GM18873 (cell line): ENCODE measurements around the gene MTG1.
"Not testable (repeated sequence)": the region's sequence is repeated elsewhere in the genome, so short reads cannot be mapped to it uniquely, and the experiment has no call there.

Experiments
- ATAC-seq: cut with Tn5 transposase; IDR thresholded peaks from one replicate; pipeline ENCODE4 v1.9.1; 2021; ENCODE audit warnings: mild to moderate bottlenecking, moderate library complexity, moderate number of reproducible peaks; ENCODE audit not compliant: unreplicated experiment, low FRiP score

The MTG1 gene

DNA sequence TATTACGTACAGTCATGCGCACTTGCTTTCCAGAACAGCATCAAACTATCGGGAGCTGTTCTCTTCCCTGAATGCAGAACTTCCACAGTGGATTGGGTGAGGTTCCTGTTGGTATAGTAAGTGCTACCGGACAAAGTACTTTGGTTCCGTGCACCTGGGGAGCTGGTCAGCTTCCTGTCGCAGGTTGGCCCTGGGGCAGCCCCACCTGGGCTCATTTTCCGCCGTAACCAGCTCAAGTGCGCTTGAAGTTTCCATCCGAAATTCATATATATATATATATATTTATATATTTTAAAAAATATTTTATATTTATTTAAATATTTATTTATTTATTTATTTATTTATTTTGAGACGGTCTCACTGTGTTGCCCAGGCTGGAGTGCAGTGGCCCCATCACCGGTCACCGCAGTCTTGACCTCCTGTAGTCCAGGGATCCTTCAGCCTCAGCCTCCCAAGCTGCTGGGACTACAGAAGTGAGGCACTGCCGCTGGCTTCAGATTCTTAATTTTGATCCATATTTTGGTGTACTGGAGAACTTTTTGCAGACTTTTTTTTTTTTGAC, 66.3 kb downstream of the MTG1 start:
- ATAC-seq, result no peak

DNA sequence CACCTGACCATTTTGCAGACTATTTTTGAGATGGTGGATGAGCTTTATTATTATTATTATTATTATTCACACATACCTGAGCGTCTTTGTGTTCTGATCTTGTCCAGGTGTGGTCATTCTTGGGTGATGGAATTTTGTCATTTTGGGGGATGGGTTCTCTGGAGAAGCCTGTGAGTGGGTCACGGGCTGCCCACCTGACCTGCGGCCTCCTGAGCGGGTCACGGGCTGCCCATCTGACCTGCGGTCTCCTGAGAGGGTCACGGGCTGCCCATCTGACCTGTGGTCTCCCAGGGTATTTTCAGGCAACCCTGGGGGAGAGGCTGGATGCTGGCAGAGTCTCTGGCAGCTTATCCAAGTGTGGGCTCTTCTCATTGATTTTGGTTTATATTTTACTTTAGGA, 67.1 kb downstream of the MTG1 start:
- ATAC-seq, result no peak

DNA sequence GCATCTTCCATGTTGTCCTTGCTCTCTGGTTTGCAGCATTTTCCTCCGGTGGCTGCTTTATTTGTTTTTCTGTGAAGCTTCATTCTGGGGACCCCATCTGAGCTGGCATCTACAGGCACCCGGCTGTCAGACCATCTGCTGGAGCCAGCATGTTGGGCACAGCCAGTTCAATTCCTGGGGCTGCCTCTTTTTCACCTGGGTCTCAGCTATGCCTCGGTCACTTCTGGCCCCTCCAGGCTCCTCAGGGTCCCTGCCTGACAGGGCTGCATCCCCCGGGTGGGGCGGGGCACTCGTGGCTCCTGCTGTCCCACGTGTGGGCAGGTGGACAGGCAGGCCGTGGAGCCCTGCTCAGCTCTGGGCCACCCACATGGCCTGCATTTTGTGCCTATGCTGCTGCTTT, 67.9 kb downstream of the MTG1 start:
- ATAC-seq, result no peak

DNA sequence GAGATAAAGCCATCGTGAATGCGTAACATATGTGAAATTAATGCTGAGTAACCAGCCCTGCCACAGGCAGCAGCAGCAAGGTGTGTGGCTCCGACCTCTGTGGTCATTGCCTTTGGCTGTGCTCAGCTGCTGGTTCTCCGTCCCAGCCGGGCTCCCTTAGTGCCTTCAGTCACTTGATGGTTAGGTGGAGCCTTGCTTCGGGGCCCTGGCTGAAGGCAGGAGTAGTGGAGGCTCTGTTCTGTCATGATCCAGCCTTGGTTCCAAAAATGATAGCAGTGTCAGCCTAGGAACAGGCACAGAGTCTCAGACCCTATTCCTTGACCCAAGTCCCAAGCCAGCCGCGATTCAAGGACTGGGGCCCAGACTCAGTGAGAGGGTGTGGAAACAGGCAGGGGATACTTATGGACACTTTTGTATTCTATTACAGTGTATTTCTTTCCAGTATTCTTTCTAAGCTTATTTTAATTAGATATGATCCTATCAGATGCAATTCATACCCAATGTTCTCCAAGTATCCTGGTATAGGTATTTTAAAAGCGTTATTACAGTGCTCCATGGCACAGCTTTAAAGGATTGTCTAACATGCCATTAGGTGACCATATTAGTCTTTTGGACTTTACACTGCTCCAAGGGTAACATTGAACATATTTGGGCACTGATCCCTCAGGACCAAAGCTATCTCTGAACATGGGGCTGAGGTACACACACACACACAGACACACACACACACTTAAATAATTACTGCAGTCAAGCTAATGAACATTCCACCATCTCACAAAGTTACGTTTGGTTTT, 68.8 kb downstream of the MTG1 start:
- no peak for ATAC-seq

DNA sequence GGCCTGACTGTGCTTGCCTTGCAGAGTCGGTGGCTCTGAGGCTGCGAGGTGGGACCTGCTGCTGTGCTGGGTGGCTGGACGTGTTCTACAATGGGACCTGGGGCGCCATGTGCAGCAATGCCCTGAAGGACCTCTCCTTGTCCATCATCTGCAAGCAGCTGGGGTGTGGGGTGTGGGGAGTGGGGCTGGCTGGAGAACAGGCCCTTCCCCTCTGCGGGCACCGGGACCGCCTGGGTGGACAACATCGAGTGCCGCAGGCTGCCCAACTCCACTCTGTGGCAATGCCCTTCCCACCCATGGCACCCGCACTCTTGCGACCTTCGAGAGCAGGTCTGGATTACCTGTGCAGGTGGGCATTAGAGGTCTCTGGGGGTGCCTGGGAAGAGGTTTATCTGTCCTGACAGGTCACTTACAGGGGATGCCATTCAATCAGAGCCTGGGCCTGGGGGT, 70.7 kb downstream of the MTG1 start:
- ATAC-seq, result no peak

DNA sequence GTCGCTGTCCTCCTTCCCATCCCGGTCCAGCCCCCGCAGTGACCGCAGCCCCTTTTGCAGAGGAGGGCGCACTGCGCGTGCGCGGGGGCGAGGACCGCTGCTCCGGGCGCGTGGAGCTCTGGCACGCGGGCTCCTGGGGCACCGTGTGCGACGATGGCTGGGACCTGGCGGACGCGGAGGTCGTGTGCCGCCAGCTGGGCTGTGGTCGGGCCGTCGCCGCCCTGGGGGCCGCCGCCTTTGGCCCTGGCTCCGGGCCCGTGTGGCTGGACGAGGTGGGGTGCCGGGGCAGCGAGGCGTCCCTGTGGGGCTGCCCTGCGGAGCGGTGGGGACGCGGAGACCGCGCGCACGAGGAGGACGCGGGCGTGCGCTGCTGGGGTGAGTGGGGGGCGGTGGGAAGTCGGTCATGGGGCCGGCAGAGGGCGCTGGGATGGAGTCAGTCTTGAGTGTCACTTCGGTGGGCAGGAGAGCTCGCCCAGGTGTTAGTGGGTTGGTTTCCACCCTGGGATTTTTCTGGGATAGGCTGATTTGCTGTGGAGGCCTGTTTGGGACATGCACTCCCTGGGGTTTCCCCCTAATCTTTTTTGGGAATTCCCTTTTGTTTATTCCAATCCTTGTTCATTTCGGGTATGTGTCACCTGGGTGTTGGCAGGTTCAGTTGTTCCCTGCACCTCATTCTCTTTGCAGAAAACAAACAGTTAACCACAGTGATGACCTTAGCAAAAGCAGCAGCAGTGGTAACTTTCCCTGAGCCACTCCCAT, 71.4 kb downstream of the MTG1 start:
- no peak for ATAC-seq

DNA sequence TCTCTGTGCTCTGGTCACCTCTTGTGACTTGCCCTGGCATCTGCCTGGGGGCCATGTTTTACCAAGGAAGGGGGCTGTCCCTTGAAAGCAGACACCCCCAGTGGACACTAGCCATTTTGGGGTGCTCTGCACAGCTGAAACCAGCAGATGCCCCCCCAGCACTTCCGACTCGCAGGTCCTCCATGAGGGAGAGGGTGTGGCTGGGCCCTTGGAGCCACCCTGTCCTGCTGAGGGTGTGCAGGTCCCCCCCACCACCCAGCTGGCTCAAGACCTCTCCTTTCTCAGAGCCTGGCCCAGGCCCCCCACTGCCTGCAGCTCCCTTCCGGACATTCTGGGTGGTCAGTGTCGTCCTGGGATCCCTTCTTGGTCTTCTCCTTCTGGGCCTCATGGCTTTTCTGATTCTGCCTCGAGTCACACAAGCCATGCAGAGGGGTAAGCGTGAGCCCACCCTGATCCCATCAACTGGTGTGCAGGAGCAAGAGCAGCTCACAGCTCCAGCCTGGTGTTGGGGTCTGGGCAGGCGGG, 72.1 kb downstream of the MTG1 start:
- ATAC-seq, result no peak

DNA sequence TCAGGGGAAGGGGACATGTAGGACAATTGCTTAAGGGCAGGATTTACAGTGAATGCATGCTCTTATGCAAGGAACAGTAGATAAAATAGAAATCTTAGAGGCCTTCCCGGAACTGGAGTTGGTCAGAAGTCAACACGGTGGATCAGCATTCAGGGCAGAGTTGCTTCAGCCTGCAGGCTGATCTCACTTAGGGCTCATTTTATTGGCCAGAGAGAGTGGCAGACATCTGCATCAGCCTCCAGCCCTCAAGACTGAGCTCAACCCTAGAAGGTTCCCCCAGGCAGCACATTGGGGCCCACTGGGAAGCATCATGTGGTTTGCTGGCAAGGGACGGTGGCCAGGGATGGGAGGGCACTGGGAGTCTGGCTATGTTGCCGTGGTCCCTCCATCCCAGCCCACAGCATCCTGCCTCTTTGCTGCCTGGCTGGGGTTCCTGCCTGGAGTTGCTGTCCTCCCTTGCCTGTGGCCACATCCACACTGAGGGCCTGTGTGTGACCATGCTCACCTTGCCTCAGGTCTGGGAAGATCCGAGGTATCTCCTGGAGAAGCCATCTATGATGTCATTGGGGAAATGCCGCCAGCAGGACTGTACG, 72.8 kb downstream of the MTG1 start:
- no peak for ATAC-seq

DNA sequence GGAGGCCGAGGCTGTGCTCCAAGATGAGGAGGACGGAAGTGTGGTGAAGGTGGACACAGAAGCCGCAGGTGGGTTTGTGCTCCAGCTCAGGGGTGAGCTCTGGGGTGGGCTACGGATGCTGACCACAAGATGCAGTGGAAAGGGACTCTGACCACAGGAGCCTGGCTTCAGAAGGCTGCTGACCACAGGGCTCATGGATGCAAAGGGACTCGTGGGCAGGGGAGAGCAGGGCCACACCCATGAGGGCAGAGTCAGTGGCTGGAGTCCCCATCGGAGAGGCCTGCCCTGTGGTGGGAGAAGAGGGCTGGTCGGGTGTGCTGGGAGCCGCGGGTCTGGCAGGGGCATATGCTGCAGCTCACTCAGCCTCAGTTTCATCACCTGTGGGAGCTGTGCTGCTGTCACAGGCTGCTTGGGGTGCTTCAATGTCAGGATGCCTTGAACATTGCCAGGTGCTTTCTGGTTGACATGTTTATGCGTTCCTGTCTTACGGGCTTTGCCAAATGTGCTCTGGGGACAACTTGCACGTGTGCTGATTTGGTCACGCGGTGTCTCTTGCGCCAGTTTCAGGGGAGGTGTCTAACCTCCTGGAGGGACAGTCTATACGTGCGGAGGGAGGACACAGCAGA, 73.4 kb downstream of the MTG1 start:
- ATAC-seq, result no peak

DNA sequence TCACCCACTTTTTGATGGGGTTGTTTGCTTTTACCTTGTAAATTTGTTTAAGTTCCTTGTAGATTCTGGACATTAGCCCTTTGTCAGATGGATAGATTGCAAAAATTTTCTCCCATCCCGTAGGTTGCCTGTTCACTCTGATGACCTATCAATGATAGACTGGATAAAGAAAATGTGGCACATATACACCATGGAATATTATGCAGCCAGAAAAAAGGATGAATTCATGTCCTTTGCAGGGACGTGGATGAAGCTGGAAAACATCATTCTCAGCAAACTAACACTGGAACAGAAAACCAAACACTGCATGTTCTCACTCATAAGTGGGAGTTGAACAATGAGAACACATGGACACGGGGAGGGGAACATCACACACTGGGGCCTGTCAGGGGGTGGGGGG, 75.2 kb downstream of the MTG1 start:
- not testable (repeated sequence) for ATAC-seq

DNA sequence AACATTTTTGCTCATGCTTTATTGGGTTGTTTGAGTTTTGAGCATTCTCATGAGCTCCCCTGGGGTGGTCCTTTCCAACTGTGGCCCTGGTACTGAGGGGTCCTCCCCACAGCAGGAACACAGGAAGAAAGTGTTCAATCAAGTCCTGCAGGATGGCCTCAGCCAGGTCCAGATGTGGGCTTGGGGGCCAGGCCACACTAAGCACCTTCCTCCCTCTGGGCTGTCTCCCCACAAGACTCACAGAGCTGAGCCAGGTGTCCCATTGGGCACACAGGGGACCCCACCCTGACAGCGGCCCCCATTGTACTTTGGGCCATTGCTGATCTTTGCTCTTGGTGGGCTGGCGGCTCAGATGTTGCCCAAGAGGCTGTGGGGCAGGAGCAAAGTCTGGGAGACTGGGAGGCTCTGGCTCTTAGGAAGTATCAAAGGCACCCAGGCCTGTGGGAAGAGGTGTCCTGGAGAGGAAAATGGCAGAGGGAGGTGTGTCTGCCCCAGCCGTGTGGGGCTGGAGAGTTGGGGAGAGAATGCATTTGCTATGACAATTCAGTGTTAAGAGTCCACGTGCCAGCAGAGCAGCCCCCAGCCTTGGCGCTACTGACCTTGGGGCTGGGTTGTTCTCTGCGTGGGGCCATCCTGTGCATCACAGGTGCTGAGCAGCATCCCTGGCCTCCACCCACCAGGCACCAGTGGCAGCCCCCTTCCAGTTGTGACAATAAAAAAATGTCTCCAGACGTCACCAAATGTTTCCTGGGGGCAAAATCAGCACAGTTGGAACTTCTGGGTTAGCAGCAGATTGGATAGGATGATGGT, 77.5 kb downstream of the MTG1 start:
- no peak for ATAC-seq
